ENCODE results near the gene LMNA.
A peak's percentile ranks its signal among the peaks of the same experiment; 100 is the strongest.

Gene LMNA

GRCh38 chr1:156082309-156083091, 32.0 kb upstream of the LMNA start, which contains the start of gene MEX3A:
MEX3A (minus strand) TSS chr1:156082465; CDS start chr1:156081998, 467 bp downstream.
- peak; percentile 86 for DNase-seq (ENCODE audit: low spot score)

GRCh38 chr1:156083800-156084790, 30.4 kb upstream of the LMNA start:
- no peak for DNase-seq (ENCODE audit: low spot score)

- DNase-seq (ENCODE audit: low spot score), result no peak
Observed at GRCh38 chr1:156086256-156086662, 28.3 kb upstream of the LMNA start.

- DNase-seq (ENCODE audit: low spot score), result no peak
Observed at GRCh38 chr1:156089704-156090103, 24.8 kb upstream of the LMNA start.

GRCh38 chr1:156090138-156090839, 24.2 kb upstream of the LMNA start:
- DNase-seq (ENCODE audit: low spot score), result no peak

- DNase-seq (ENCODE audit: low spot score), result peak; percentile 77
Observed at GRCh38 chr1:156090840-156091188, 23.7 kb upstream of the LMNA start.

- DNase-seq (ENCODE audit: low spot score), result no peak
Observed at GRCh38 chr1:156091610-156092009, 22.9 kb upstream of the LMNA start.

- DNase-seq (ENCODE audit: low spot score), result no peak
Observed at GRCh38 chr1:156095906-156096508, 18.5 kb upstream of the LMNA start.

GRCh38 chr1:156096640-156097391, 17.7 kb upstream of the LMNA start:
- peak; percentile 80 for DNase-seq (ENCODE audit: low spot score)

- DNase-seq (ENCODE audit: low spot score), result no peak
Observed at GRCh38 chr1:156097499-156098178, 16.9 kb upstream of the LMNA start.

- DNase-seq (ENCODE audit: low spot score), result no peak
Observed at GRCh38 chr1:156098784-156099183, 15.7 kb upstream of the LMNA start.

- DNase-seq (ENCODE audit: low spot score), result no peak
Observed at GRCh38 chr1:156099282-156099681, 15.2 kb upstream of the LMNA start.

GRCh38 chr1:156100205-156100995, 14.1 kb upstream of the LMNA start:
- no peak for DNase-seq (ENCODE audit: low spot score)

- no peak for DNase-seq (ENCODE audit: low spot score)
Observed at GRCh38 chr1:156101880-156102279, 12.6 kb upstream of the LMNA start.

GRCh38 chr1:156102633-156103511, 11.6 kb upstream of the LMNA start:
- no peak for DNase-seq (ENCODE audit: low spot score)

GRCh38 chr1:156103521-156103947, 11.0 kb upstream of the LMNA start:
- DNase-seq (ENCODE audit: low spot score), result no peak

- no peak for DNase-seq (ENCODE audit: low spot score)
Observed at GRCh38 chr1:156104065-156104810, 10.3 kb upstream of the LMNA start.
